DOHH2 (cell line): ENCODE measurements around the gene HSFX4.

ENCODE experiments used
- EZH2phosphoT487 ChIP-seq: fragments of 200-600 bp; sonication (generic); IDR thresholded peaks from 2 replicates; pipeline ENCODE4 v1.6.1; 2017; ENCODE audit warnings: borderline replicate concordance, mild to moderate bottlenecking, antibody characterized with exemption, low read length, moderate library complexity, mixed read lengths
- TF ChIP-seq, protein P1 (sequence below): fragments of 200-600 bp; sonication (generic); IDR thresholded peaks from one replicate; pipeline ENCODE4 v1.5.1; 2014; ENCODE audit warnings: antibody characterized with exemption, mild to moderate bottlenecking, low read depth, low read length; ENCODE audit not compliant: poor library complexity, severe bottlenecking

DNA sequence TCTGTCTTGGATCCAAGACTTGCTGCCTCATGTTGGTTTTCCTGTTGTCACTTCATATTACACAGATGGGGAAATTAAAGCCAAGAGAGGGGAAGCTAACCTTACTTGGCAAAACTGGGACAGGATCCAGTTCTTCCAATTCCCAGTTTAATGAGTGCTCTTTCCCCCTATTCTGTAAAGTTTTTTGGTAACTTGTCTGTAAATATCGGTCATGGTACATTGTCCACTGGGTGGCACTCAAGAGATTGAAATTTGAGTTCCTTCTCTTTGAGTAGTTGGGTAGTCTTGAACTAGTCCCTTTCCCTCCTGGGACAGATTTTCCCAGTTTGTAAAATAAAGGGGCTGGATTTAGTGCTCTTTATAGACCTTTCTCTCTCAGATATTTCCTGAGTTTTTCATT, 21.3 kb downstream of the HSFX4 start:
- TF ChIP-seq, protein P1, sequence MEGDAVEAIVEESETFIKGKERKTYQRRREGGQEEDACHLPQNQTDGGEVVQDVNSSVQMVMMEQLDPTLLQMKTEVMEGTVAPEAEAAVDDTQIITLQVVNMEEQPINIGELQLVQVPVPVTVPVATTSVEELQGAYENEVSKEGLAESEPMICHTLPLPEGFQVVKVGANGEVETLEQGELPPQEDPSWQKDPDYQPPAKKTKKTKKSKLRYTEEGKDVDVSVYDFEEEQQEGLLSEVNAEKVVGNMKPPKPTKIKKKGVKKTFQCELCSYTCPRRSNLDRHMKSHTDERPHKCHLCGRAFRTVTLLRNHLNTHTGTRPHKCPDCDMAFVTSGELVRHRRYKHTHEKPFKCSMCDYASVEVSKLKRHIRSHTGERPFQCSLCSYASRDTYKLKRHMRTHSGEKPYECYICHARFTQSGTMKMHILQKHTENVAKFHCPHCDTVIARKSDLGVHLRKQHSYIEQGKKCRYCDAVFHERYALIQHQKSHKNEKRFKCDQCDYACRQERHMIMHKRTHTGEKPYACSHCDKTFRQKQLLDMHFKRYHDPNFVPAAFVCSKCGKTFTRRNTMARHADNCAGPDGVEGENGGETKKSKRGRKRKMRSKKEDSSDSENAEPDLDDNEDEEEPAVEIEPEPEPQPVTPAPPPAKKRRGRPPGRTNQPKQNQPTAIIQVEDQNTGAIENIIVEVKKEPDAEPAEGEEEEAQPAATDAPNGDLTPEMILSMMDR: peak; percentile 43
- no peak for TF ChIP-seq EZH2phosphoT487
